ENCODE results near the gene PDE6D.

The PDE6D gene

GRCh38 chr2:231780909-231781797 is at the start of gene PDE6D:
Gene PDE6D (minus strand): TSS chr2:231781282. CDS start chr2:231781114, 168 bp downstream.
- peak; percentile 99 for DNase-seq (ENCODE audit: low spot score)
- in situ Hi-C loops (cut with MboI; ENCODE audit: low pct_unique_long_range_greater_than_20kb, low sequenced_read_pairs, unreplicated experiment) = no loop called here
- TF ChIP-seq, protein P1, sequence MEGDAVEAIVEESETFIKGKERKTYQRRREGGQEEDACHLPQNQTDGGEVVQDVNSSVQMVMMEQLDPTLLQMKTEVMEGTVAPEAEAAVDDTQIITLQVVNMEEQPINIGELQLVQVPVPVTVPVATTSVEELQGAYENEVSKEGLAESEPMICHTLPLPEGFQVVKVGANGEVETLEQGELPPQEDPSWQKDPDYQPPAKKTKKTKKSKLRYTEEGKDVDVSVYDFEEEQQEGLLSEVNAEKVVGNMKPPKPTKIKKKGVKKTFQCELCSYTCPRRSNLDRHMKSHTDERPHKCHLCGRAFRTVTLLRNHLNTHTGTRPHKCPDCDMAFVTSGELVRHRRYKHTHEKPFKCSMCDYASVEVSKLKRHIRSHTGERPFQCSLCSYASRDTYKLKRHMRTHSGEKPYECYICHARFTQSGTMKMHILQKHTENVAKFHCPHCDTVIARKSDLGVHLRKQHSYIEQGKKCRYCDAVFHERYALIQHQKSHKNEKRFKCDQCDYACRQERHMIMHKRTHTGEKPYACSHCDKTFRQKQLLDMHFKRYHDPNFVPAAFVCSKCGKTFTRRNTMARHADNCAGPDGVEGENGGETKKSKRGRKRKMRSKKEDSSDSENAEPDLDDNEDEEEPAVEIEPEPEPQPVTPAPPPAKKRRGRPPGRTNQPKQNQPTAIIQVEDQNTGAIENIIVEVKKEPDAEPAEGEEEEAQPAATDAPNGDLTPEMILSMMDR (IDR thresholded peaks at IDR 0.05; ENCODE audit: extremely low read depth, insufficient read depth, missing control alignments) = no peak

GRCh38 chr2:231821908-231822307 is 40.8 kb upstream of the PDE6D start:
- in situ Hi-C loops (cut with MboI; ENCODE audit: low pct_unique_long_range_greater_than_20kb, low sequenced_read_pairs, unreplicated experiment) = no loop called here
- no peak for DNase-seq (ENCODE audit: low spot score)
- TF ChIP-seq, protein P1 (IDR thresholded peaks at IDR 0.05; ENCODE audit: extremely low read depth, insufficient read depth, missing control alignments) = no peak

DNA sequence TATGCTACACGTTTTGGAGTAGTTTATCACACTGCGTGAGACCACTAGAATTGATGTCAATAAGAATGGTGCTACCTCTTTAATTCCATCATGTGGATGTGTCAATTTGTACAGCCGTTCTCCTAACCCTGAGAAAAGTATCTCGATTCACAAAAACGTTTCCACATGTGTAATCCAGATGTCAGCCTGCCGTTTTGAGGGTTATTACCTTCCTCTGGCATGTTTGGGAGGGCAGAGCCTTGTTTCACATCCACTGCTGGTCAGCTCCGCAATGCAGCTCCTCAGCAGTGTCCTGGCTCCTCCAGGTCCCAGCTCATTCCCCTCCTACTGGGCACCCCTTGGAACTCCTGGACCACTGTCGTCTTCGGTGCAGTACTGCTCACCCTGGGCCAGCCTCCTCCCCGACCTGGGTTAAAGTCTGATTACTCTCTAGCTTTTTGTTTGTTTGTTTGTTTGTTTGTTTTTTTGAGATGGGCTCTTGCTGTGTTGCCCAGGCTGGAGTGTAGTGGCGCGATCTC is 39.8 kb upstream of the PDE6D start:
- in situ Hi-C loops (cut with MboI; ENCODE audit: low pct_unique_long_range_greater_than_20kb, low sequenced_read_pairs, unreplicated experiment) = no loop called here
- DNase-seq (ENCODE audit: low spot score) = no peak
- TF ChIP-seq, protein P1 (IDR thresholded peaks at IDR 0.05; ENCODE audit: extremely low read depth, insufficient read depth, missing control alignments) = no peak

DNA sequence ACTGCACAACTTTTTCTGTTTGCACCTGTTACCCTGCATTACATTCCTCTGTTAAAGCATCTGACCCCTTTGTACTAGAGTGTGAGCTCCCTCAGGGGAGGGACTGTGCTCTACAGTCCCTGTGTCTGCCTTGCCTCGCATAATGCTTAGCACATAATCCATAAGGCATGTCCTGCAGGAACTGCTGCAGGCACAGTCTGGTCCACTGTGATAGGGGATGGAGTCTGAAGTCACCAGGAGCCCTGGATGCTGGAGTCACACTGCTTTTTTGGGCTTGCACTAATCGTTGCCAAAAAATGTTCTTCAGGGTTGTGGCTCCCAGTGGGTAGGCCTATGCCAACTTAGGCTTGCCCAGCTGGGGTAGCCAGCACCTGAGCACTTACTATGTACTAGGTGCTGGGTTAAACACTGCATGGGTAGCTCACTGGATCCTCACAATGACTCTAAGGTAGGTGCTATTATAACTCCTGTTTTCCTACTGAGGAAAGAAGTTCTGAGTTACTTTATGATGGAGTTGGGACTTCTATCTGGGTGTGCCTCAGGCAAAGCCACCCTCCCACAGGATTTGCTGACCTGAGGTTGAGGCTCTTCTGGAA is 38.5 kb upstream of the PDE6D start:
- in situ Hi-C loops (cut with MboI; ENCODE audit: low pct_unique_long_range_greater_than_20kb, low sequenced_read_pairs, unreplicated experiment) = no loop called here
- no peak for DNase-seq (ENCODE audit: low spot score)
- TF ChIP-seq, protein P1 (IDR thresholded peaks at IDR 0.05; ENCODE audit: extremely low read depth, insufficient read depth, missing control alignments) = no peak

- in situ Hi-C loops (cut with MboI; ENCODE audit: low pct_unique_long_range_greater_than_20kb, low sequenced_read_pairs, unreplicated experiment) = no loop called here
- no peak for DNase-seq (ENCODE audit: low spot score)
Observed at GRCh38 chr2:231816327-231817026, 35.4 kb upstream of the PDE6D start.

GRCh38 chr2:231810905-231811304 is 29.8 kb upstream of the PDE6D start:
- in situ Hi-C loops (cut with MboI; ENCODE audit: low pct_unique_long_range_greater_than_20kb, low sequenced_read_pairs, unreplicated experiment) = no loop called here
- no peak for DNase-seq (ENCODE audit: low spot score)
- TF ChIP-seq, protein P1 (IDR thresholded peaks at IDR 0.05; ENCODE audit: extremely low read depth, insufficient read depth, missing control alignments) = no peak

More at GRCh38 chr2:231816327-231817026, 35.4 kb upstream of the PDE6D start:
- TF ChIP-seq, protein P1 (IDR thresholded peaks at IDR 0.05; ENCODE audit: extremely low read depth, insufficient read depth, missing control alignments) = no peak
